Epidermal melanocyte (primary cell): ENCODE results near the gene LTK.

Experiments
- DNase-seq: peaks from one replicate; pipeline ENCODE4 v3.0.0; 2011; ENCODE audit warnings: low spot score; ENCODE audit not compliant: insufficient read length

The LTK gene

DNA sequence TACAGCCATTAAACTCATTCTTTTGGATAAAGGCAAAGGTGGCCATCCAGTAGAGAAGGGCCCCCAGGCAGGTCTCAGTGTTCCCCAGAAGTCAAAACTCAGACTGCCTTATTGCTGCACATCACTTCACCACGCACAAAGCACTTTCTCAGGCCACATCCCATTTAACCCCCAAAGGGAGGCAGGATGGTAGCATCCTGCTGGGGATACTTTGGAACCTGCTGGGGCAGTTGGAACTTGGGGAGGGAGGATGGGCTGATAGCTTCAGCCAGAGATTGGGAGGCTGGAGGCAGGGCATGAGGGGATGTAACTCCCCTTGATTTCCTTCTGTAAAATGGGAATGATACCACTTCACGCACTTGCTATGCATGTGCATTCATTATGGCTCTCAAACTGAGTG is 15.0 kb downstream of the LTK start:
- DNase-seq: no peak

DNA sequence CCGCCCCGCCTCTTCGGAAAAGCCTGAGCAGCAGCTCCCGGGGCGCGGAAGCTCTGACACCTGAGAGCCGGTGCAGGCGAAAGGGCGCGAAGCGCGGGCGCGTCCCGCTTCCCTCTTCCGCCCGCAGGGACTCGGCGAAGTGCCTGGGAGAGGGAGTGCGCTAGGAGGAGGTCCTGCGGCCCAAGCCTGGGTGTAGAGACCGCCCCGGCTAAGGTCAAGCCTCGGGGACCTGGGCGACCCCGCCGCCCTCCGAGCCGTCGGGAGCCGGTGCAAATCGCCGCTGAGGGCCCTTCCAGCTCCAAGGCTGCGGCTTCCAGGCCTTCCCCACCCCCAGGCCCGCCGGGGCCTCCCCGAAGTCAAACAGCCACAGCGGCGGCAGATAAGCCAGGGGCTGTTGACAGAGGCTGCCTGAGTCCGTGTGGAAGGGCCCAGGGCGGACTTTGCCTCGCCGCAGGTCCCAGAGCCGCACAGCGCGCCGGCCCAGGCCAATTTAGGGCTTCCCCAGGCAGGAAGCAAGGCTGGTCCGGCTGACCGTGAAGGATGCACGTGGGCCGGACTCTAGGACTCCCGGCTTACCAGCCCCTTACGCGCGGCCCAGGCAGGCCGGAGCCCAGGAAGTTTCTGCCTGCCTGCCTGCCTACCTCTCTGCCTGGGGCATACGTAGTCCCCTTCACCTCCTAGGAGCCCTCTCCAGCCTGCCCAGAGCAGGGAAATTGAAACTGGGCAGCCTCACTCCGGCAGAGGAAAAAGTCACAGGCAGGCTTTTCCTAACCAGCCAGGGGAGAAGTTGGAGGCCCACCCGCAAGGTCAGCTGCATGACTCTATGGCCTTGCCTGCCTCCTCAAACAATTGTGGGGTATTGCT is 17.7 kb downstream of the LTK start:
- DNase-seq: no peak

DNA sequence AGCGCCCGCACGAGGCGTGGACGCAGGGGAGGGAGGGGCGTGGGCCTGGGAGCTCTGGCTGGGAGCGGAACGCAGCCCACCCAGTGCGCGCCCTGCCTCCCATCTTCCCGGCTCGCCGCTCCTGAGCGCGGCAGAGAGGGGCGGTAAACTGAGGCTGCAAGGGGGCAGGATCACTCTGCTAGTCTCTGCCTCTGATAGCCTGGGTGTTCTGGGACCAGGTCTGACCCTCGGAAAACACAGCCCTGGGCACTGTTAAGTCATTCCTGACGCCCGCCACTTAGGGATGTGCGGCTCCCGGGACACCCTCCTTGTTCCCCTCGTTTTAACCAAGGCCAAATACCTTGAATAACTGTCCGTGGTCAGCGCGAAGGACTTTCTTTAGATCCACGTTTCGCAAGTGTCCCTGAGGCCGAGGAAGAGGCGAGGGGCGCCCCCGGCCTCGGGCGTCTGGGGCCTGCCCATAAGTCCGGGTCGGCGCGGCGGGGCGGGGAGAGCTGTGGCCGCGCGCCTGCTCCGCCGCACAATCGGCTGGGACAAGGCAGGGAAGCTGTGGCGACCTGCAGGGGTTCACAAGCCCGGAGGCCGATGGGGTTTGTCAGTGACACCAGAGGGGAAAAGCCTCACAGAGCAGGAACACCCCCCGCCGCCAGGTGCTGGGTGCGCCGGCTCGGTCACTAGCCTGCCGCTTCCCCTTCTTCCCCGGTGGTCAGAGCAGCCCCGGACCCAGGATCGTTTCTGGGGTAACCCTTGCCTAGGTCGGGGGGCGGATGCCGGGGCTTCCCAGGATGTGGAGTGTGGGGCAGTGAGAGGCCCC is 18.5 kb downstream of the LTK start:
- no peak for DNase-seq

DNA sequence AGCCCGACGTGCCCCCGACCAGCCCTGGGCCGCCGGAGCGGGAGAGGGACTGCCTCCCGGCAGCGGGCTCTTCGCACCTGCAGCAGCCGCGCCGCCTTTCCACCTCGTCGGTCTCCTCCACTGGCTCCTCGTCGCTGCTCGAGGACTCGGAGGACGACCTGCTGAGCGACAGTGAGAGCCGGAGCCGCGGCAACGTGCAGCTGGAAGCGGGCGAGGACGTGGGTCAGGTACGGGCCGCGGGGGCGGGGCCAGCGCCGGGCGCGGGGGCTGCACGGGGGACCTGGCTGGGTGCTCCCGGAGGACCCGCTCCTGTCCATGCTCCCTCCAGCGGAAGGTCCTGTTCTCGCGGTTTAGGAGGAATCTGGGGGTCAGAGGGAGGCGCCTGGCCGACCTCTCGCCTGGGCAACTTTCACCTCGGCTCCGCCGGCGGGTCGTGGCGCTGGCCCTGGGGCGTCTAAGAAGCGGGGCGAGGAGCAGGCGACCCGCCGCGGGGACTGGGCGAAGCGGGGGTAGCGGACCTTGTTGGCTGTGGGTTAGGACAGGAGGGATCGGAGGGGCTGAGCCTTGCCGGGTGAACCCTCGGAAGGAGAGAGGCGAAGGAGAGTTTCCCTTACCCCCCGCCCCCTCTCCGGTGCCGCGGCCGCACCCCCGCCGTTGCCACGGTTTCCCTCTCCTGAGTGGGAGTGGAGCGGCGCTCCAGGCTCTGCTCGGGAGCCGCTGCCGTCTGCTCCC is 19.3 kb downstream of the LTK start:
- no peak for DNase-seq

GRCh38 chr15:41493902-41494189 is 19.8 kb downstream of the LTK start:
- no peak for DNase-seq

DNA sequence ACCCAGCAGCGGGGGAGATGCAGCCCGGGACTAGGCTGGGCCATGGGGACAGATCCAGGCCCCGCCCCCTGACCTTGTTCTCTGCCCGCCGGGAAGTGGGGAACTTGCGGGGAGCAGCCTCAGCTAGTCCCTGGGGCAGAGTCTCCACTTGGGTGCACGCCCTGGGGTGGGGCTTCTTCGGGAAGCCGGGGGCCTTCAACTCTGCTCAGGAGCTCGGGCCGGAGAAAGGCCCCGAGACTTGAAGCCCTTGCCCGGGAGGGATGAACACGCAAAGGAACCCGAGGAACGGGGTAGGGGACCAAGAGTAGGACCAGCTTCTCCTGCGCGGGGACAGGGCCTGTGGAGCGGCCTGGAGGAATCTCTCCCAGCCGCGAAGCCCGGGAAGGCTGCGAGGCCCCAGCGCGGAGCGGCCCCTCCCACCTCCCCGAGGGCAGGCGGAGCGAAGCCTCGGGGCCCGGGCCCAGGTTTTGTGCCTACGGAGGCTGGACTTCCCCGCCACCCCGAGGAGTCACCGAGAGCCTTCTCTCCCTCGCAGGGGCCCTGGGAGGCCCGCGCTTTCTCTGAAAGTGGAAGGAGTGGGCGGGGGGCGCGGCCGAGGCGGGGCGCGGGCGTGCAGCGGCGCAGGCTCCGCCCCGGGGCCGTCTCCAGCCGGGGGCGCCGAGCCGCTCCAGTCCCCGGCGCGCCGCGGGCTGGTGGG is 20.3 kb downstream of the LTK start, which contains the start of gene ITPKA:
TSS of gene ITPKA (plus strand) at position 670 of the 697 bp plus-strand sequence. CDS start 54 bp downstream, outside the sequence.
- peak; percentile 55 for DNase-seq

DNA sequence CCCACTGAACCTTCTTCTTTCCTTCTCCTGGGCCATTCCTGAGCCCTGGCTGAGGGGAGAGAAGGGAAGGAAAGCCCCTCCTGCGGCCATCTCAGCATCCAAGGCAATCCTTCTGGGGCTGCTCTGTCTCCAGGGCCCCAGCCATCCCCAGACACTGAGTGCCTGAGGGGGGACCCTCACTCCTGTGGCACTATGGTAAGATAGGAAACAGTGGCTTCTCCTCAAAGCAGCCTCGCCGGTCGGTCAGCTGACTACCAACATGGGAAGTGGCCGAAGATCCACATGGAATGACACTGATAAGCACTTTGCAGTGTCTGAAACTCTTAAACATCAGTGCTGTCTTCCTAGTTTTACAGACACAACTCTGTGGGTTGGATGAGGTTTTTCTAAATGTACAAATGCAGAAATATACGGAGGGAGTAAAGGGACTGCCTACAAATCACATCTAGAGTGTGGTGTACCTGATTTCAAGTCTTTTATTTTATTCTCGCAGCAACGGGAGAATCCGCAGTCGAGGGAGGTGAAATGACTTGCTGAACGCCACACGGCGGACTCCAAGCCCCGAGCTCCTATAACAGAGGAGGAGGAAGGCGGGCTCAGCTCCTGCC is 20.9 kb downstream of the LTK start:
- DNase-seq: no peak

DNA sequence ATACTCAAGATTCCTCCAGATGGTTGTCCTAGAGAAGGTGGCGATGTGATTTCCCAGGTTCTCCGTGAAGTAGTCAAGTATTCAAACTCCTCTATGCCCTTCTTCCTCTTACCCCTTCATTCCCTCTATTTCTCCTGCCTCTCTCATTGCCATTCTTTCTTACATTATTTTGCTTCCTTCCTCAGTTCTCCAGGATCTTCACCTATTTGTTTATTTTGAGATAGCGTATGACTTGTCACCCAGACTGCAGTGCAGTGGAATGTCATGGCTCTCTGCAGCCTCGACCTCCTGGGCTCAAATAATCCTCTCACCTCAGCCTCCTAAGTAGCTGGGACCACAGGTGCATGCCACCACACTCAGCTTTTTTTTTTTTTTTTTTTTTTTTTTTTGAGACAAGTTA is 21.7 kb downstream of the LTK start:
- no peak for DNase-seq

DNA sequence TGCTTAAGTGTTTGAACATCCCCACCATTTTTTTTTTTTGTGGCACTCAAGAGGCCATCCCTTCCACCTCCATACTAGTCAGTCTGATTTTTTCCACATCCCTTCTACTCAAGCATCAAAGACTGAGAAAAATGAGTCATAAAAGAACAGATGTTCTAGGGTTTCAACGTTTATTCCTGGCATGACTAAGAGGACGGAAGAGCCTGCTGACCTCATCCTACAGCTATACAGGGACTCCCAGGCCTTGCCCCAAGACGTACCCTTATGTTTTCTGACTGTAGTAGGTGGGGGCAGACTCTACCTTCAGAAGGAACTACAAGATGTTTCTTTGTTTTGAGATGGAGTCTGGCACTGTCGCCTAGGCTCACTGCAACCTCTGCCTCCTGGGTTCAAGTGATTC is 23.3 kb downstream of the LTK start:
- peak; percentile 75 for DNase-seq

DNA sequence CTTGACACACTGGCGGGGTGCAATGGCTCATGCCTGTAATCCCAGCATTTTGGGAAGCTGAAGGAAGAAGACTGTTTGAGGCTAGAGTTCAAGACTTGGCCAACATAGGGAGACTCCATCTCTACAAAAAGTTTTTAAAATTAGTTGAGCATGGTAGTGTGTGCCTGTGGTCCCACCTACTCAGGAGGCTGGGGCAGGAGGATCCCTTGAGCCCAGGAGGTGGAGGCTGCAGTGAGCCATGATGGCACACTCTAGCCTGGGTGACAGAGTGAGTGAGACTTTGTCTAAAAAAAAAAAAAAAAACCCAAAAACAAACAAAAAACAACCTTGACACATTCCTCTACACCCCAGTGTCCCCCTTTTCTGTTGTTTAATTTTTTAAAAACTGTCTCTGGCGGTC is 24.0 kb downstream of the LTK start:
- no peak for DNase-seq

- no peak for DNase-seq
Measured at GRCh38 chr15:41487802-41488201, 25.8 kb downstream of the LTK start.

- no peak for DNase-seq
Measured at GRCh38 chr15:41487381-41487780, 26.2 kb downstream of the LTK start.

DNA sequence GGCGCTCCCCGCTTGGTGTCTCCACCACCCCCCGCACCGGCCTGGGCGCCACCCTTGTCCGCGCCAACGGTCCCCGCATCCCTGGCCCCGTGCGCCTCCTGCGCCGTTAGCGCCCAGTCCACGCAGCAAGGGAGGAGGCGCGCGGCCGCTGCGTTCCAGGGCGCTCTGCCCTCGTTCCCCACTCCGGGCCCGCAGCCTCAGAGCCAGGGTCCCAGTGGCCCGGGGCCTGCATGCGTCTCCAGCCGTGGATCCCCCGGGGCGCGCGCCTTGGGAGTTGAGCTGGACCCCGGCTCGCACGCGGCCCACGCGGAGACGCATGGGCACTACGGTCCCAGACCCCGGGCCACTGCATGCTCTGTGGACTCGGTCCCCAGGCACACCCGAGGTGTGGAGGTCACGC is 27.3 kb downstream of the LTK start:
- no peak for DNase-seq

- peak; percentile 5 for DNase-seq
Measured at GRCh38 chr15:41484937-41485625, 28.5 kb downstream of the LTK start.

GRCh38 chr15:41483519-41483918 is 30.1 kb downstream of the LTK start:
- DNase-seq: peak; percentile 11

GRCh38 chr15:41483115-41483514 is 30.5 kb downstream of the LTK start:
- peak; percentile 16 for DNase-seq

DNA sequence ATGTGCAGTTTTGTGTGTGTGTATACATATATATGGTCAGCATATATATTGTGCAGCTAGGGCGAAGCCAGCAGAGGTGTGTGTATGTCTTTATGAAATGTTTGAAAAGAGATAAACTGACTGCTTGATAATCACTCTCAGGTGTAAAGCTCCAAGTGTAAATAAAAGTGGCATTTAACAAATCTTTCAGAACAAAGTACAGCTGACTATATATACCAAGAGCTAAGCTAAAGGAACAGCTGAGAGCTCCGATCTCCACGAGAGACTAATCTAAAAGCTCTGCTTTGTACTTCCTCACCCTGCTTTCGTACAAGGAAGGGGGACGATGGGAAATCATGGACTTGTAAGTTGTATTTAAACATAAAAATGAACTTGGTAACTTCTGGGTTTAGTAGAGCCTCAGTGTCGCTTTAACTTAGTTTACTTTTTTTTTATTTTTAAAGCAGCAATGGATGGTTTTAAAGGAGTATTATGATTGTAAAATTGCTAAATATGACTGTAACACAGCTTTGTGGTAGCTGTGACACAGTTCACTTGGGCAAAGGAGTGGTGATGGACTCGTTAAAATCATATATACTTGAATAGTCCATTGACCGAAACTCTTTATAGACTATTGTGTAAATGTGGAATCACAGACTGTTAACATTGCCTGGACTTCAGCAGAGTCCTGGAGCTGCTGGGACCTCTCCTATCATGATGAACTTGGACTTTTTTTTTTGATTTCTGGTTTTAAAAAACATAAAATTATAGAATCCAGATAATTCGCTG is 31.3 kb downstream of the LTK start:
- DNase-seq: peak; percentile 8

GRCh38 chr15:41480396-41481140 is 33.1 kb downstream of the LTK start:
- DNase-seq: no peak
